Uterus (tissue), 2 donors: ENCODE data around the gene EED.

Source experiments
- POLR2A ChIP-seq, 2 donors: fragments of 450-650 bp; IDR thresholded peaks; one replicate each; pipeline ENCODE4 v1.6.1; 2016; ENCODE audit warnings: antibody characterized with exemption in 2 of 2, mild to moderate bottlenecking in 1 of 2, moderate library complexity in 1 of 2
- TF ChIP-seq, protein P1 (sequence below), 4 experiments: fragments of 200-600 bp in 2 of 4; fragments of 450-650 bp in 2 of 4; sonication (generic) in 2 of 4; IDR thresholded peaks; one replicate each; pipeline ENCODE4 v1.5.1; 2016 to 2019; ENCODE audit warnings: antibody characterized with exemption in 4 of 4, mild to moderate bottlenecking in 2 of 4, moderate library complexity in 1 of 4

DNA sequence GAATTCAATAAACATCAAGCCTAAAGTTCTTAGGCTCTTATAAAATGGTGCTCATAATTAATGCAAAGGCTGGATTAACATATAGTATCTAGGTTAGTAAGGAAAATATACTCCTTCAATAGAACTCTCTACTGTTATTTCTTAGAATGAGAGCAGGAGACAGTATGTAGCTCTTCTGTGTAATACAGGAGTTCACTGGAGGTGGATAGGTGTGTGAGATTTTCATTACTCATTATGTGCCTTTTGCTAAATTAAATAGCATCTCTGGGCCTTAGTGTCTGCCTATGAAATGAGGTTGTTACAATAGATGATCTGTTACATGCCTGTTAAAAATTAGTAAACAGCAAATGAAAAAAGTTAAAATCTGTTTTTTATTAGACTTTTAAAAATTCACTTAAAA, 20.6 kb downstream of the EED start:
- TF ChIP-seq, protein P1, sequence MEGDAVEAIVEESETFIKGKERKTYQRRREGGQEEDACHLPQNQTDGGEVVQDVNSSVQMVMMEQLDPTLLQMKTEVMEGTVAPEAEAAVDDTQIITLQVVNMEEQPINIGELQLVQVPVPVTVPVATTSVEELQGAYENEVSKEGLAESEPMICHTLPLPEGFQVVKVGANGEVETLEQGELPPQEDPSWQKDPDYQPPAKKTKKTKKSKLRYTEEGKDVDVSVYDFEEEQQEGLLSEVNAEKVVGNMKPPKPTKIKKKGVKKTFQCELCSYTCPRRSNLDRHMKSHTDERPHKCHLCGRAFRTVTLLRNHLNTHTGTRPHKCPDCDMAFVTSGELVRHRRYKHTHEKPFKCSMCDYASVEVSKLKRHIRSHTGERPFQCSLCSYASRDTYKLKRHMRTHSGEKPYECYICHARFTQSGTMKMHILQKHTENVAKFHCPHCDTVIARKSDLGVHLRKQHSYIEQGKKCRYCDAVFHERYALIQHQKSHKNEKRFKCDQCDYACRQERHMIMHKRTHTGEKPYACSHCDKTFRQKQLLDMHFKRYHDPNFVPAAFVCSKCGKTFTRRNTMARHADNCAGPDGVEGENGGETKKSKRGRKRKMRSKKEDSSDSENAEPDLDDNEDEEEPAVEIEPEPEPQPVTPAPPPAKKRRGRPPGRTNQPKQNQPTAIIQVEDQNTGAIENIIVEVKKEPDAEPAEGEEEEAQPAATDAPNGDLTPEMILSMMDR (IDR thresholded peaks at IDR 0.05) = no peak
- TF ChIP-seq POLR2A (IDR thresholded peaks at IDR 0.05) = no peak
